ENCODE data around the gene SNCG. TPM values are rescaled to one million over a fixed set of nuclear protein-coding genes. Genes with fewer than 3 reads are reported as not detected.
"Not testable (repeated sequence)": the region's sequence is repeated elsewhere in the genome, so short reads cannot be mapped to it uniquely, and the experiment has no call there.

The SNCG gene
- total RNA-seq, 2 donors from 2014 or later: 27.8 to 51.0 TPM

- intact Hi-C loops (cut with DNase I): no loop called here
- peak in 1 of 2 donors; percentile 32 for ATAC-seq
- no peak for DNase-seq
Observed at GRCh38 chr10:86970982-86971231, 12.5 kb downstream of the SNCG start.

DNA sequence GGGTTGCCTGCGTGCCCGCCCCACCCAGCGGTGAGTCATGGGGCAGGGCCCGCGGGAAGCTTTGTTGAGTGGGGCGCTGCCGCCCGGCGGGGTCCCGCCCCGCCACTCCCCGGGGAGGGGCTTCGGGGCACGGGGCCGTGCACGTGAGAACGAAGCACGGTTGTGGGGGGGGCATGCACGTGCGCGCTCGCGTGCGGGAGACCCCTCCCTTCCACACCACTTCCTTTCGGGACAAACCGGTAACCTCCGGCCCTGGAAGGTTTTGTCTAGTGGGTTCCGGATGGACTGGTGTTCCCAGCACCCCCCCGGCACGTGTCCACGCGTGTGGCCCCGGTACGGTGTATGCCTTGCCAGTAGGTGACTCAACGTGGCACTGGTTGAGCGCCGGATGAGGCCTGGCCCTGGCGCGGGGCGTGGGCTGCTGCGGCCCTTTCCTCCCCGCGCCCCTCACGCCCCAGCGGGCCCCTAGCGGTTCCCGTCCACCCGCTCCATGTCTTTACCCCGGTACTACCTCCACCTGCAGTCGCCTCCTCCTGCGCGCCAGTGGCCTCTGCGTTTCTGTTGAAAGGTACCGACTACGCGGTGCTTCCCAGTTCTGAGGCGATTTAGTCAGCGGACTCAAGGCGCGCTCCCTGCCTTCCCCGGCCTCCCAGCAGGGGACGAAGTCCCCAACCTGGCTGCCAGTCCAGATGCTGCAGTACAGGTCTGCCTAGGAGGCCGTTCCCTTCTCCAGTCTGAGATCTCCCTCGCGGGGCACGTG lies 13.0 kb downstream of the SNCG start:
- ATAC-seq (peak; percentile 84 to 87), DNase-seq (peak; percentile 93)
- intact Hi-C loops (cut with DNase I): no loop called here

- DNase-seq (no peak), ATAC-seq (no peak)
- intact Hi-C loops (cut with DNase I): no loop called here
Observed at GRCh38 chr10:86972613-86973380, 14.4 kb downstream of the SNCG start.

DNA sequence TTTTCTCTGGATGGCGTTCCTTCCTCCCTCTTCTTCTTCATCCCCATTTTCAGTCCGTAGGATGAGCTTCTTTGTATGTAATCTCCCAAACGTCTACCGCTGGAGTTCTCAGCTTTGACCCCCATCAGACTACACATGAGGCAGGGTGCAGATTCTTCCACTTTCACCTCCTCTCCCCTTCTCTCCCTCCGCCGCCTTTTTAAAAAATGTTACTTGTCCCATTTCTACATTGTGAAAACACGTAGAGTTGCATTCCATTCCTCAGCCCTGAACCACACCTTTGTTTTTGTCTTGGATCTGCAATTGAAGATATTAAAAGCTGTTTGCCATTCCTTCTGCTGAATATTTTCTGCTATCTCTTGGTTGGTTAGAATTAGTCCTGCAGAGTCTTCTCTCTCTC lies 16.1 kb downstream of the SNCG start:
- intact Hi-C loops (cut with DNase I): no loop called here
- DNase-seq (no peak), ATAC-seq (no peak)

DNA sequence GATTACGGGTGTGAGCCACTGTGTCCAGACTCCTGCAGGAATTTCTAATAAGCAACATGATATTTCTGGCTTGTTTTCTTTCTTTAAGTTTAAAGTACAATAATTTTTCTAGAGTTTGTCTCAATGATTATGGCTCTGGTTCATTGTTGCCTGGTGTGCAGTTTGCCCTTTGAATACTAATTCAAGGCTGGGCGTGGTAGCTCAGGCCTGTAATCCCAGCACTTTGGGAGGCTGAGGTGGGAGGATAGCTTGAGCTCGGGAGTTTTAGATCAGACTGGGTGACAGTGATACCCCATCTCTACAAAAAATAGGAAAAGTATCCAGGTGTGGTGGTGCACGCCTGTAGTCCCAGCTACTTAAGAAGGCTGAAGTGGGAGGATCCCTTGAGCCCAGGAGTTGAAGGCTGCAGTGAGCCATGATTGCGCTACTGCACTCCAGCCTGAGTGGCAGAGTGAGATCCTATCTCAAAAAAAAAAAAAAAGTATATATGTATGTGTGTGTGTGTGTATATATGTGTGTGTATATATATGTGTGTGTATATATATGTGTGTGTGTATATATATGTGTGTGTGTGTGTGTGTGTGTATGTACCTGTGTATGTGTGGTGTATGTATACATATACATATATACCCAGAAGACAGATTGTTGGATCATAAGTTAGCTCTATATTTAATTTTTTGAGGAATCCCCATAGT lies 18.1 kb downstream of the SNCG start:
- ATAC-seq: no peak
- no peak for DNase-seq
- intact Hi-C loops (cut with DNase I): no loop called here

- ATAC-seq; DNase-seq; intact Hi-C loops (cut with DNase I): not testable (repeated sequence)
Observed at GRCh38 chr10:86978457-86978856, 20.1 kb downstream of the SNCG start.

DNA sequence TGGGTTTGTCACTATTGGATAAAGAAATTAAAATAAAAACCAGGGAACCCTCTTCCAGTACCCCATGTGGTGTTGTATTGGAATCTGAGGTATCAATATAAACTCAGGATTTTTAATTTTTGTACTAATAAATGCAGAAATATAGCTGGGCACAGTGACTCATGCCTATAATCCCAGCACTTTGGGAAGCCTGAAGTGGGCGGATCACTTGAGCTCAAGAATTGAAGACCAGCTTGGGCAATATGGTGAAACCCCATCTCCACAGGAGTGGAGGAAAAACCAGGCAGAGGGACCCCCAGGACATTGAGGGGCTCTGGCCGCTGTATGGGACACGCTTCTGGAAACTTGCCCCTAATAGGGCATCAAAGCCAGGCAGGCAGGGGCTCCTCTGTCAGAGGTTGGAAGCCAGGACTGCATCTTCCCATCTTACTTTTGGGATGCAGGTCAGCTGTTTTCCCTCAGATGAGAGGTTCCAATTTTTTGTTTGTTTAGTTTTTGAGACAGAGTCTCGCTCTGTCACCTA lies 21.0 kb downstream of the SNCG start:
- intact Hi-C loops (cut with DNase I): no loop called here
- DNase-seq (no peak), ATAC-seq (peak in 1 of 2 donors; percentile 37)

DNA sequence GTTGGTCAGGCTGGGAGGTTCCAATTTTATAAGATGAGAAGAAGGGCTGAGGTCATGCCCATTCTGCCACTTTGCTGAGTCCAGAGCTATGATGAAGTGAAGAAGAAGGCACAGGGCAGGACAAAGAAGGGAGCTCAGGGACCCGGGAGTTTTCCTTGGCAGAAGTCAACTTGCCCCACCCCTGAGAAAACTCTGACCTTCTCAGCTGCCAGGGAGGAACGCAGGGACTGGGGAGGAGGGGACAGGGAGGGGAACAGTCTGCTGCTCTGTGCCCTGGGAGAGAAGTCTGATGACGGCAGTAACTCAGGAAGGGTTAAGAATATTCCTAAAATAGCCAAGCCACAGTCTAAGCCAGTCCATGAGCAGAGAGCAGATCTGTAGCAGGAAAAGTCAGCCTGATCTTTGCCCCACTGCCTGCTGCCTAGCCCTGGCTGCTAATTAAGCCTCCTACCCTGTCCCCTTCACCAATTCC lies 21.6 kb downstream of the SNCG start:
- intact Hi-C loops (cut with DNase I): no loop called here
- ATAC-seq (peak; percentile 87 to 90), DNase-seq (peak; percentile 72)

DNA sequence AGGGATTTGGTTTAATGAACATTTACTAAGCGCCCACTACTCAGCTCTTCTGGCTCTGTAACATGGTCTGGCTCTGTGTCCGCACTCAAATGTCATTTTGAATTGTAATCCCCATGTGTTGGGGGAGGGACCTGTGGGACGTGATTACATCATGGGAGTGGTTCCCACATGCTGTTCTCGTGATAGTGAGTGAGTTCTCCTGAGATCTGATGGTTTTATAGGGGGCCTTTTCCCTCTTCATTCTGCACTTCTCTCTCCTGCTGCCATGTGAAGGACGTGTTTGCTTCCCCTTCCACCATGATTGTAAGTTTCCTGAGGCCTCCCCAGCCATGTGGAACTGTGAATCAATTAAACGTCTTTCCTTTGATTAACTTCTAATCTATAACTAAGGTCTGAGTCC lies 22.6 kb downstream of the SNCG start:
- intact Hi-C loops (cut with DNase I); DNase-seq: not testable (repeated sequence)
- ATAC-seq: peak; percentile 25

DNA sequence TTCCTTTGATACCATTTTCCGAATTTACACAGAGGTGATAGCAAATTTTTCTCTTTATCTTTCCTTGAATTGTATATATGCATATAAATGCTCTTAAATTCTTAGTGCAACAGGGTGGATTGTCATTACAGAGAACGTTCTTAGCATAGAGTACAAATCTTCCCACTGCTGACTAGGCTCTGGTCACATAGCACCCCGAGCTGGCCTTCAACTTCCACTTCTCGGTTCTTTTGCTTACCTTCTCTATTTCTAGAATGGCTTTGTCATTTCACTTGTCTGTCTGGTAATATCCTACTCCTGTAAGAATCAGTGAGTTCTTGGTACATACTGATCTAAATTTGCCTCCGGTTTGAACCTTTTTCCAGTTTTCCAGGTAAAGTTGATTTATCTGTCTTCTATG lies 23.3 kb downstream of the SNCG start:
- intact Hi-C loops (cut with DNase I): no loop called here
- no peak for DNase-seq
- ATAC-seq: no peak

DNA sequence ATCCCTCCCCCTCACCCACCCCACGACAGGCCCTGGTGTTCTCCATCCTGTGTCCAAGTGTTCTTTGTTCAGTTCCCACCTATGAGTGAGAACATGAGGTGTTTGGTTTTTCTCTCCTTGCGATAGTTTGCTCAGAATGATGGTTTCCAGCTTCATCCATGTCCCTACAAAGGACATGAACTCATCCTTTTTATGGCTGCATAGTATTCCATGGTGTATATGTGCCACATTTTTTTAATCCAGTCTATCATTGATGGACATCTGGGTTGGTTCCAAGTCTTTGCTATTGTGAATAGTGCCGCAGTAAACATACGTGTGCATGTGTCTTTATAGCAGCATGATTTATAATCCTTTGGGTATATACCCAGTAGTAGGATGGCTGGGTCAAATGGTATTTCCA lies 26.1 kb downstream of the SNCG start:
- intact Hi-C loops (cut with DNase I); DNase-seq; ATAC-seq: not testable (repeated sequence)

- DNase-seq: no peak
- intact Hi-C loops (cut with DNase I): no loop called here
- no peak for ATAC-seq
Observed at GRCh38 chr10:86988520-86988919, 30.1 kb downstream of the SNCG start.

GRCh38 chr10:86991362-86991761 lies 33.0 kb downstream of the SNCG start:
- DNase-seq; ATAC-seq; intact Hi-C loops (cut with DNase I): not testable (repeated sequence)

DNA sequence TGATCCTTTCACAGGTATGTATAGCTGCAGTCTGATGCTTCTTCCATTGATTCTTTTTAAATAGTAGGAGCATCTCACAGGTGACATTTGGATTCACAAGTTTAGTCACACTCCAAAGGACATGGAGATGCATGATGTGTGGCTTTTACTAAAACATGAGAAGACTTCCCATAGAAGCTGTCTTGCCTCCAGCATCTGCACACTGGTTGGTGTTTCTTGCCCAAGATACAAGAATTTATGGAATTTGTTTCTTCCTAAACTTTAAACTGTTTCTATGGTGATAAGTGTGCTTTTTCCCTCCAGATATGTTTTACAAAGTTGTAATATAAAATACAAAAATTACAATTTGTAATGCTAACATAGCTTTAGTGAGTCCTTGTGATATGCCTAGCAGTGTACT lies 34.1 kb downstream of the SNCG start:
- DNase-seq: no peak
- intact Hi-C loops (cut with DNase I): no loop called here
- no peak for ATAC-seq

DNA sequence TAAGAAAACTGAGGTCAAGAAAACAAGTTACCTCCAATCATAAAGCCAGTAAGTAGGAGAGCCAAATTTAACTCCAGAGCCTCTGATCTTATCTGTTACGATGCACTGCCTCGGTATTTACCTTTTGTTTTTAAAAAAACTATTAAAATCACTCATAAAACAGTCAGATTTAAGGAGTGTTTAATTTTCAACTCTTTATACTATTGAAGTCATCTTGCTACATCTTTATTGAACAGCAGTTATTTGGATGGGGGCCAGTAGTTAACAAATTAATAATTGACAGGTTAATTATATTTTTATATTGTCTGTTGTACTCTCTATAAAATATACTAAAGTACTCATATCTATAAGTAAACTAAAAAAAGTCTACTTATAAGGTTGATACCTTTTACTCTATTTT lies 34.5 kb downstream of the SNCG start:
- intact Hi-C loops (cut with DNase I): no loop called here
- ATAC-seq: no peak

GRCh38 chr10:86999802-87000403 lies 41.5 kb downstream of the SNCG start:
- ATAC-seq; DNase-seq; intact Hi-C loops (cut with DNase I): not testable (repeated sequence)

More for the DNA sequence above, 34.5 kb downstream of the SNCG start:
- no peak for DNase-seq

DNA sequence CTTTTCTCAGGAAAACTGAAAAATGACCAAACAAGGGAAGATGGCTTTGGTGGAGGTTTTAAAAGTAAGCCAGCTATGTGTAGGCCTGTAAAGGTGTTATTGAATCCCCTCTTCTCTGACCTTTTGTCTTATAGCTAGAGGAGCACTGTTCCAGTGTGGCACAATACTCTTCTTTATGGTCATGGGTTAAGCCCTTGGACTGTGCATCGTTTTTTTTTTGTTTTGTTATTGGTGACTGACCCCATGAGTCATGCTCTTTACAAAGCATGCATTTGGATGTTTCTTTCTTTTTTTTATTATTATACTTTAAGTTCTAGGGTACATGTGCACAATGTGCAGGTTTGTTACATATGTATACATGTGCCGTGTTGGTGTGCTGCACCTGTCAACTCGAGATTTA lies 42.1 kb downstream of the SNCG start:
- DNase-seq (no peak), ATAC-seq (no peak)
- intact Hi-C loops (cut with DNase I): no loop called here

GRCh38 chr10:87007124-87007523 lies 48.7 kb downstream of the SNCG start:
- intact Hi-C loops (cut with DNase I); DNase-seq; ATAC-seq: not testable (repeated sequence)

GRCh38 chr10:87007674-87008073 lies 49.3 kb downstream of the SNCG start:
- DNase-seq; intact Hi-C loops (cut with DNase I); ATAC-seq: not testable (repeated sequence)

Measured in left cardiac atrium (tissue), 4 donors.